Neuronal stem cell (in vitro differentiated cells): Measurements from ENCODE around the gene LRRIQ4.

Experiments
- DNase-seq: peaks from one replicate; pipeline ENCODE4 v3.0.0-alpha.2; 2013; ENCODE audit warnings: low spot score
- H2AFZ ChIP-seq: one replicate; pipeline ENCODE4 v1.6.1; 2013; ENCODE audit warnings: mild to moderate bottlenecking, low read length, inconsistent platforms
- H2AK5ac ChIP-seq: 2 replicates; pipeline ENCODE4 v1.6.1; 2013; ENCODE audit warnings: low read depth, mild to moderate bottlenecking, inconsistent platforms, low read length, moderate library complexity, mixed read lengths
- H2BK120ac ChIP-seq: 2 replicates; pipeline ENCODE4 v1.6.1; 2013; ENCODE audit warnings: low read depth, mild to moderate bottlenecking, inconsistent platforms, low read length, moderate library complexity, mixed read lengths
- H2BK12ac ChIP-seq: one replicate; pipeline ENCODE4 v1.6.1; 2013; ENCODE audit warnings: low read length, inconsistent platforms
- H2BK15ac ChIP-seq: 2 replicates; pipeline ENCODE4 v1.6.1; 2013; ENCODE audit warnings: mild to moderate bottlenecking, low read length, inconsistent platforms, mixed read lengths
- H2BK5ac ChIP-seq: one replicate; pipeline ENCODE4 v1.6.1; 2013; ENCODE audit warnings: inconsistent platforms, mild to moderate bottlenecking, low read length, moderate library complexity
- H3K14ac ChIP-seq: one replicate; pipeline ENCODE4 v1.6.1; 2013; ENCODE audit warnings: low read length, inconsistent platforms
- H3K18ac ChIP-seq: 2 replicates; pipeline ENCODE4 v1.6.1; 2013; ENCODE audit warnings: low read length, inconsistent platforms
- H3K23ac ChIP-seq: 2 replicates; pipeline ENCODE4 v1.6.1; 2013; ENCODE audit warnings: low read depth, mild to moderate bottlenecking, mixed read lengths, low read length, inconsistent platforms; ENCODE audit not compliant: poor library complexity
- H3K27ac ChIP-seq: replicated peaks from 3 replicates; pipeline ENCODE4 v1.5.1; 2013; ENCODE audit warnings: low read length, inconsistent platforms
- H3K27me3 ChIP-seq, 3 experiments: 2 replicates each; pipeline ENCODE4 v1.6.1; 2013; ENCODE audit warnings: low read length in 3 of 3, mild to moderate bottlenecking in 2 of 3, inconsistent platforms in 1 of 3, low read depth in 1 of 3, mixed read lengths in 1 of 3, moderate library complexity in 1 of 3; ENCODE audit not compliant: control insufficient read depth in 3 of 3, insufficient read depth in 3 of 3
- H3K36me3 ChIP-seq, 2 donors: replicated peaks in 1 of 2; 2 replicates each; pipeline ENCODE4 v1.6.1; 2013; ENCODE audit warnings: low read length in 2 of 2; ENCODE audit not compliant: control insufficient read depth in 2 of 2, insufficient read depth in 2 of 2
- H3K4ac ChIP-seq: 2 replicates; pipeline ENCODE4 v1.6.1; 2013; ENCODE audit warnings: inconsistent platforms, mild to moderate bottlenecking, low read length, moderate library complexity
- H3K4me1 ChIP-seq, 2 donors: 1 replicate in 1 of 2; 2 replicates in 1 of 2; pipeline ENCODE4 v1.6.1; 2013; ENCODE audit warnings: low read length in 2 of 2, low read depth in 1 of 2; ENCODE audit not compliant: control insufficient read depth in 2 of 2, insufficient read depth in 1 of 2
- H3K4me2 ChIP-seq: one replicate; pipeline ENCODE4 v1.6.1; 2013; ENCODE audit warnings: mild to moderate bottlenecking, low read length, inconsistent platforms; ENCODE audit not compliant: insufficient read depth, poor library complexity, severe bottlenecking
- H3K4me3 ChIP-seq, 2 donors: 2 replicates each; pipeline ENCODE4 v1.5.1; 2013; ENCODE audit warnings: low read length in 2 of 2, mild to moderate bottlenecking in 2 of 2, inconsistent platforms in 1 of 2, moderate library complexity in 1 of 2
- H3K79me1 ChIP-seq: one replicate; pipeline ENCODE4 v1.6.1; 2013; ENCODE audit warnings: low read depth, mild to moderate bottlenecking, inconsistent platforms, low read length, moderate library complexity
- H3K9ac ChIP-seq: one replicate; pipeline ENCODE4 v1.6.1; 2013; ENCODE audit warnings: mild to moderate bottlenecking, low read depth, low read length, inconsistent platforms; ENCODE audit not compliant: poor library complexity
- H3K9me3 ChIP-seq, 2 donors: replicated peaks in 1 of 2; 2 replicates each; pipeline versions ENCODE3 to v1.6.1; 2013; ENCODE audit warnings: low read length in 2 of 2, mild to moderate bottlenecking in 2 of 2, inconsistent platforms in 1 of 2, low read depth in 1 of 2, mixed read lengths in 1 of 2, moderate library complexity in 1 of 2; ENCODE audit not compliant: control insufficient read depth in 2 of 2, insufficient read depth in 1 of 2
- H4K8ac ChIP-seq: one replicate; pipeline ENCODE4 v1.6.1; 2013; ENCODE audit warnings: low read depth, mild to moderate bottlenecking, inconsistent platforms, low read length, moderate library complexity
- H4K91ac ChIP-seq: one replicate; pipeline ENCODE4 v1.6.1; 2013; ENCODE audit warnings: low read length, low read depth, mild to moderate bottlenecking, inconsistent platforms; ENCODE audit not compliant: poor library complexity
- WGBS, 2 donors: extraction: QIAGEN DNeasy Blood & Tissue Kit; methylation state at CpG; one replicate each; pipeline ENCODE4 v1.1.7; 2013; ENCODE audit warnings: missing lambda C conversion rate in 2 of 2, mixed read lengths in 1 of 2; ENCODE audit not compliant: insufficient read length in 2 of 2, insufficient replicate concordance in 1 of 2; ENCODE audit errors: extremely low coverage in 2 of 2; 5-methylcytosine and 5-hydroxymethylcytosine counted together

The LRRIQ4 gene

GRCh38 chr3:169869484-169870220 is 57.0 kb downstream of the LRRIQ4 start, which contains the start of gene LRRC31:
Gene LRRC31, minus strand, starts transcription at chr3:169869935. Its CDS starts 128 bp downstream, at chr3:169869807.
- no peak within 1 kb of the TSS for H3K4ac ChIP-seq
- H3K27ac ChIP-seq = no peak within 1 kb of the TSS
- no peak within 1 kb of the TSS for H2BK12ac ChIP-seq
- no peak within 1 kb of the TSS for H4K91ac ChIP-seq
- no peaks in the 10 kb centered on the region for H3K79me1 ChIP-seq
- no CpG with 5 or more reads among the region's 2 CpGs for WGBS, 2 donors
- no peak within 1 kb of the TSS for H3K23ac ChIP-seq
- no peak within 1 kb of the TSS for H3K14ac ChIP-seq
- no peak within 1 kb of the TSS for H3K4me2 ChIP-seq
- DNase-seq = no peak
- no peak within 1 kb of the TSS for H2BK120ac ChIP-seq
- no peak within 1 kb of the TSS for H2BK15ac ChIP-seq
- peaks cover 0 to 8% (median 0%) of the 10 kb centered on the region in 3 experiments for H3K27me3 ChIP-seq
- H3K9ac ChIP-seq = no peak within 1 kb of the TSS
- H2BK5ac ChIP-seq = no peak within 1 kb of the TSS
- no peaks in the 10 kb centered on the region for H3K9me3 ChIP-seq
- H3K4me3 ChIP-seq = no peak within 1 kb of the TSS
- no peak within 1 kb of the TSS for H4K8ac ChIP-seq
- H2AFZ ChIP-seq = no peak within 1 kb of the TSS
- H2AK5ac ChIP-seq = no peak within 1 kb of the TSS
- no peaks in the 10 kb centered on the region for H3K4me1 ChIP-seq
- H3K36me3 ChIP-seq = no peaks in the 10 kb centered on the region
- no peak within 1 kb of the TSS for H3K18ac ChIP-seq

- H2BK15ac ChIP-seq = no peak overlapping the region
- no peaks in the 10 kb centered on the region for H3K79me1 ChIP-seq
- no peak overlapping the region for H3K9ac ChIP-seq
- peaks cover 0 to 8% (median 0%) of the 10 kb centered on the region in 3 experiments for H3K27me3 ChIP-seq
- no peak overlapping the region for H2BK120ac ChIP-seq
- no peak overlapping the region for H2BK5ac ChIP-seq
- no peak overlapping the region for H3K4me2 ChIP-seq
- H3K18ac ChIP-seq = no peak overlapping the region
- H2AK5ac ChIP-seq = no peak overlapping the region
- no peak overlapping the region for H3K14ac ChIP-seq
- H3K9me3 ChIP-seq = no peaks in the 10 kb centered on the region
- H2BK12ac ChIP-seq = no peak overlapping the region
- DNase-seq = no peak
- H3K4me1 ChIP-seq = no peaks in the 10 kb centered on the region
- no peak overlapping the region for H3K23ac ChIP-seq
- no CpG with 5 or more reads among the region's 2 CpGs for WGBS, 2 donors
- no peak overlapping the region for H3K4ac ChIP-seq
- no peak overlapping the region for H4K91ac ChIP-seq
- no peak overlapping the region for H3K4me3 ChIP-seq
- H4K8ac ChIP-seq = no peak overlapping the region
- no peaks in the 10 kb centered on the region for H3K36me3 ChIP-seq
- no peak overlapping the region for H3K27ac ChIP-seq
- no peak overlapping the region for H2AFZ ChIP-seq
Measured at GRCh38 chr3:169871129-169871886, 58.6 kb downstream of the LRRIQ4 start.

- DNase-seq = no peak
- H2BK120ac ChIP-seq = no peak overlapping the region
- no peak overlapping the region for H3K18ac ChIP-seq
- H2BK5ac ChIP-seq = no peak overlapping the region
- H3K4me1 ChIP-seq = peaks cover 0 to 5% of the 10 kb centered on the region in 2 donors
- H3K9me3 ChIP-seq = no peaks in the 10 kb centered on the region
- H4K91ac ChIP-seq = no peak overlapping the region
- H3K36me3 ChIP-seq = no peaks in the 10 kb centered on the region
- no peak overlapping the region for H2BK15ac ChIP-seq
- no peak overlapping the region for H2AK5ac ChIP-seq
- no peak overlapping the region for H3K4me3 ChIP-seq
- no CpG with 5 or more reads among the region's 8 CpGs for WGBS, 2 donors
- H3K23ac ChIP-seq = no peak overlapping the region
- H3K79me1 ChIP-seq = no peaks in the 10 kb centered on the region
- H3K27ac ChIP-seq = no peak overlapping the region
- H2BK12ac ChIP-seq = no peak overlapping the region
- no peak overlapping the region for H3K4ac ChIP-seq
- no peaks in the 10 kb centered on the region for H3K27me3 ChIP-seq
- no peak overlapping the region for H3K4me2 ChIP-seq
- no peak overlapping the region for H3K14ac ChIP-seq
- H4K8ac ChIP-seq = no peak overlapping the region
- no peak overlapping the region for H3K9ac ChIP-seq
- H2AFZ ChIP-seq = no peak overlapping the region
Measured at GRCh38 chr3:169879013-169879557, 66.4 kb downstream of the LRRIQ4 start.
